Measurements from ENCODE around the gene BCAS3.
"Not testable (repeated sequence)": the region's sequence is repeated elsewhere in the genome, so short reads cannot be mapped to it uniquely, and the experiment has no call there.

GRCh38 chr17:61429831-61430230 lies 752.2 kb downstream of the BCAS3 start:
- TF ChIP-seq TARDBP (IDR thresholded peaks at IDR 0.05); ZNF384 (IDR thresholded peaks at IDR 0.05); ELF4 (IDR thresholded peaks at IDR 0.05); BHLHE40 (IDR thresholded peaks at IDR 0.05; ENCODE audit: borderline replicate concordance); SUZ12 (IDR thresholded peaks at IDR 0.05); SP1 (IDR thresholded peaks at IDR 0.05): not testable (repeated sequence)
